K562 (cell line): ENCODE measurements around the gene ACOT7. TPM values are rescaled to one million over a fixed set of nuclear protein-coding genes. Genes with fewer than 3 reads are reported as not detected.
A peak's percentile ranks its signal among the peaks of the same experiment; 100 is the strongest.

Experiments
- ATAC-seq: fragments of 200-7000 bp; cut with Tn5 transposase; 3 replicates; pipeline ENCODE4 v1.9.1; 2020; ENCODE audit warnings: moderate library complexity
- BruUV-seq: library from RNA; stranded (reverse); fragments of 400-500 nt; replicated peaks from 2 replicates; lab custom pipeline; 2021; lab: Mats Ljungman, UMichigan
- CTCF ChIA-PET: fragments of 300-600 bp; formaldehyde crosslinking; extraction: SDS; loops from one replicate; lab custom pipeline; 2021; ENCODE audit warnings: low intra/inter-chr PET ratio; lab: Yijun Ruan, JAX
- POLR2A ChIA-PET: fragments of 300-600, 350-650 bp; sonication (Branson Sonifier 250); formaldehyde crosslinking; extraction: SDS; loops from one replicate; lab custom pipeline; 2021; ENCODE audit warnings: antibody characterized with exemption, inconsistent platforms; lab: Yijun Ruan, JAX
- DNase-seq, 4 experiments: peaks; one replicate each; pipeline versions ENCODE4 v3.0.0 to v3.0.0-alpha.2; 2011 to 2018; ENCODE audit warnings: low spot score in 3 of 4, mixed read lengths in 3 of 4; ENCODE audit errors: extremely low read depth in 1 of 4
- FAIRE-seq: peaks from 2 replicates; lab custom pipeline; 2011; peaks lifted over from hg19 to GRCh38; lab: Jason Lieb, UNC
- H2AFZ ChIP-seq: 2 replicates; pipeline ENCODE4 v1.6.0; 2011; ENCODE audit warnings: low read depth, low read length, control low read depth, inconsistent platforms
- H3K27ac ChIP-seq: fragments of 200-600 bp; 3 replicates; pipeline ENCODE4 v1.8.0; 2011; ENCODE audit warnings: low read depth, mild to moderate bottlenecking, control low read depth, inconsistent platforms, low read length, moderate library complexity, mixed read lengths; ENCODE audit errors: extremely low read depth
- H3K27me3 ChIP-seq, 2 experiments: fragments of 300-600 bp in 1 of 2; 2 replicates in 1 of 2; 3 replicates in 1 of 2; pipeline versions ENCODE4 v1.6.0 to v1.8.0; 2011; ENCODE audit warnings: inconsistent platforms in 2 of 2, low read length in 2 of 2, mild to moderate bottlenecking in 1 of 2, mixed read lengths in 1 of 2, moderate library complexity in 1 of 2; ENCODE audit not compliant: control insufficient read depth in 2 of 2, insufficient read depth in 2 of 2
- H3K36me3 ChIP-seq: fragments of 300-600 bp; 3 replicates; pipeline ENCODE4 v1.8.0; 2011; ENCODE audit warnings: mild to moderate bottlenecking, low read length, inconsistent platforms; ENCODE audit not compliant: control insufficient read depth, insufficient read depth
- H3K4me1 ChIP-seq, 2 experiments: fragments of 200-600 bp in 1 of 2; replicated peaks in 1 of 2; 2 replicates in 1 of 2; 3 replicates in 1 of 2; pipeline versions ENCODE4 v1.5.1 to v1.8.0; 2011; ENCODE audit warnings: inconsistent platforms in 2 of 2, low read length in 2 of 2, mild to moderate bottlenecking in 1 of 2, mixed read lengths in 1 of 2, moderate library complexity in 1 of 2; ENCODE audit not compliant: control insufficient read depth in 2 of 2, insufficient read depth in 2 of 2
- H3K4me2 ChIP-seq: 2 replicates; pipeline ENCODE4 v1.6.1; 2011; ENCODE audit warnings: low read length, control low read depth, inconsistent platforms, mixed read lengths; ENCODE audit not compliant: insufficient read depth
- H3K4me3 ChIP-seq: fragments of 200-600 bp; sonication (generic), shearing (Covaris generic); 2 replicates; pipeline ENCODE4 v1.5.1; 2016; ENCODE audit warnings: control low read depth, inconsistent platforms
- H3K79me2 ChIP-seq: fragments of 200-600 bp; 3 replicates; pipeline ENCODE4 v1.8.0; 2011; ENCODE audit warnings: low read length, inconsistent platforms; ENCODE audit not compliant: control insufficient read depth, insufficient read depth
- H3K9ac ChIP-seq, 2 experiments: 2 replicates each; pipeline versions ENCODE4 v1.6.0 to v1.6.1; 2011; ENCODE audit warnings: low read depth in 2 of 2, low read length in 2 of 2, control low read depth in 1 of 2, inconsistent platforms in 1 of 2, mild to moderate bottlenecking in 1 of 2, mixed read lengths in 1 of 2; ENCODE audit not compliant: insufficient read depth in 1 of 2
- H3K9me1 ChIP-seq: one replicate; pipeline ENCODE4 v1.6.0; 2011; ENCODE audit warnings: inconsistent platforms, mild to moderate bottlenecking, low read length, moderate library complexity; ENCODE audit not compliant: control insufficient read depth, insufficient read depth
- H3K9me3 ChIP-seq: replicated peaks from 2 replicates; pipeline ENCODE4 v1.5.1; 2011; ENCODE audit warnings: low read depth, low read length, inconsistent platforms; ENCODE audit not compliant: control insufficient read depth, insufficient read depth
- H4K20me1 ChIP-seq: replicated peaks from 2 replicates; pipeline ENCODE4 v1.6.1; 2011; ENCODE audit warnings: low read length, inconsistent platforms, mixed read lengths; ENCODE audit not compliant: control insufficient read depth, insufficient read depth
- ARHGAP35 ChIP-seq: fragments of 450-650 bp; IDR thresholded peaks from 2 replicates; pipeline ENCODE4 v1.6.1; 2018; ENCODE audit not compliant: partially characterized antibody
- ARID3A ChIP-seq: IDR thresholded peaks from 2 replicates; pipeline ENCODE4 v1.6.1; 2012; ENCODE audit warnings: low read depth, low read length, improper control_type of control experiment, borderline replicate concordance
- EGR1 ChIP-seq: fragments of 450-650 bp; conservative IDR thresholded peaks from 2 replicates; pipeline ENCODE4 v1.6.1; 2017; ENCODE audit warnings: mild to moderate bottlenecking
- GATAD2A ChIP-seq: fragments of 450-650 bp; IDR thresholded peaks from 2 replicates; pipeline ENCODE4 v1.6.1; 2017
- KLF1 ChIP-seq: fragments of 450-650 bp; IDR thresholded peaks from 2 replicates; pipeline ENCODE4 v1.6.1; 2016; ENCODE audit warnings: missing genetic modification characterization, missing compliant biosample characterization
- MECOM ChIP-seq: fragments of 250-450 bp; sonication (Bioruptor Pico); IDR thresholded peaks from 2 replicates; pipeline ENCODE4 v1.8.0; 2022; ENCODE audit warnings: inconsistent platforms
- MTA1 ChIP-seq: fragments of 450-650 bp; IDR thresholded peaks from 2 replicates; pipeline ENCODE4 v1.6.1; 2017; ENCODE audit warnings: borderline replicate concordance
- NFXL1 ChIP-seq: fragments of 450-650 bp; formaldehyde crosslinking; IDR thresholded peaks from 2 replicates; pipeline ENCODE4 v1.4.0; 2021; ENCODE audit warnings: mild to moderate bottlenecking
- NR2C2 ChIP-seq, 2 experiments: fragments of 200-800 bp in 1 of 2; sonication (Bioruptor generic) in 1 of 2; sonication (generic) in 1 of 2; formaldehyde crosslinking in 1 of 2; IDR thresholded peaks; 2 replicates each; pipeline versions ENCODE4 v1.6.1 to v1.8.0; 2016 to 2022; ENCODE audit warnings: mild to moderate bottlenecking in 1 of 2, missing compliant biosample characterization in 1 of 2, missing genetic modification characterization in 1 of 2, missing genetic modification reagents in 1 of 2
- SIN3A ChIP-seq, 2 experiments: fragments of 150-350 bp in 1 of 2; IDR thresholded peaks; 2 replicates each; pipeline ENCODE4 v1.6.1; 2011 to 2016; ENCODE audit warnings: borderline replicate concordance in 2 of 2, low read depth in 2 of 2, low read length in 2 of 2, mild to moderate bottlenecking in 2 of 2, moderate library complexity in 2 of 2; ENCODE audit not compliant: control insufficient read depth in 1 of 2
- TGIF2 ChIP-seq: sonication (generic); formaldehyde crosslinking; IDR thresholded peaks from 2 replicates; pipeline ENCODE4 v1.8.1; 2022; ENCODE audit warnings: mild to moderate bottlenecking, missing genetic modification reagents, moderate library complexity
- THRAP3 ChIP-seq: fragments of 450-650 bp; IDR thresholded peaks from 2 replicates; pipeline ENCODE4 v1.6.1; 2016; ENCODE audit warnings: mild to moderate bottlenecking, inconsistent platforms, borderline replicate concordance
- U2AF2 ChIP-seq: fragments of 200-400 bp; formaldehyde crosslinking; optimal IDR thresholded peaks from 2 replicates; pipeline ENCODE3; 2017; ENCODE audit warnings: low read depth, mild to moderate bottlenecking, low read length
- XRCC5 ChIP-seq: fragments of 200-400 bp; formaldehyde crosslinking; IDR thresholded peaks from 2 replicates; pipeline ENCODE4 v1.6.1; 2017; ENCODE audit warnings: low read depth, mild to moderate bottlenecking, low read length
- ZNF274 ChIP-seq: IDR thresholded peaks from 2 replicates; pipeline ENCODE4 v1.6.1; 2011; ENCODE audit warnings: low read depth, mild to moderate bottlenecking, low read length, moderate library complexity, borderline replicate concordance
- ZNF766 ChIP-seq: fragments of 200-800 bp; sonication (Bioruptor generic); conservative IDR thresholded peaks from 2 replicates; pipeline ENCODE4 v1.6.1; 2016; ENCODE audit warnings: missing genetic modification characterization, missing compliant biosample characterization
- WGBS: fragments of 100-300 bp; shearing (Covaris generic); methylation state at CpG from one replicate; pipeline ENCODE4 v1.1.6; 2016; ENCODE audit warnings: low coverage, mixed read lengths; ENCODE audit not compliant: insufficient coverage; ENCODE audit errors: missing lambda C conversion rate; 5-methylcytosine and 5-hydroxymethylcytosine counted together
- in situ Hi-C: fragments of 300-500 bp; cut with MboI; formaldehyde crosslinking; loops from 4 replicates; pipeline ENCODE4 v1.15.0; 2018; ENCODE audit warnings: inconsistent platforms, mixed read lengths
- intact Hi-C: fragments of 100-400 bp; cut with micrococcal nuclease; formaldehyde crosslinking; loops from 2 replicates; pipeline ENCODE4 v1.14.2; 2022
- polyA plus RNA-seq, 8 experiments: library from polyadenylated mRNA; depleted of rRNA in 4 of 8; stranded (reverse) in 5 of 8; unstranded in 3 of 8; fragments of >200 nt; fragmentation: Nextera tagmentation in 2 of 8; fragmentation: Illumina TruSeq in 1 of 8; extraction: Ambion mirVana in 2 of 8; extraction: Trizol in 1 of 8; gene quantifications; 2 replicates each; pipeline versions ENCODE4 v1.2.1 to v1.2.3, GENCODE V29; 2011 to 2014; ENCODE audit warnings: inconsistent platforms in 1 of 8, missing spikeins in 1 of 8
- total RNA-seq, 7 experiments: library from RNA; depleted of rRNA in 6 of 7; stranded (reverse); fragments of >200 nt in 6 of 7; fragmentation: Illumina TruSeq in 2 of 7; extraction: Trizol in 2 of 7; gene quantifications; 2 replicates each; pipeline versions ENCODE4 v1.2.1 to v1.2.3, GENCODE V29; 2011 to 2021; ENCODE audit warnings: low replicate concordance in 1 of 7
- TF ChIP-seq, protein P1 (sequence below): sonication (generic); formaldehyde crosslinking; IDR thresholded peaks from 2 replicates; pipeline ENCODE4 v1.8.1; 2023; ENCODE audit warnings: mild to moderate bottlenecking, missing genetic modification reagents

ACOT7 gene
- total and polyA plus RNA-seq, 9 of the 15 experiments (the other 6 are each of a cell fraction or from before 2014, with no cell fraction given) = 7.0 to 92.6 (median 37.2) TPM

GRCh38 chr1:6313393-6314200 lies 80.0 kb downstream of the ACOT7 start:
- H3K4me1 ChIP-seq = peaks cover 11 to 32% of the 10 kb centered on the region in 2 experiments
- no peak overlapping the region; the same call in 1 of the 2 replicates for H3K4me2 ChIP-seq
- no peaks in the 10 kb centered on the region for H3K27me3 ChIP-seq
- no peaks in the 10 kb centered on the region for H3K79me2 ChIP-seq
- H3K9me1 ChIP-seq = peaks cover 5% of the 10 kb centered on the region
- POLR2A ChIA-PET = interaction anchor here (0.6 to 1.2 kb wide), 3 partner anchors 17 to 185 kb away, joined by 4 to 5 read pairs (median 4); no protein-coding TSS in a partner anchor
- in situ Hi-C loops (no loop called here), intact Hi-C loops (no loop called here)
- peak; percentile 14 to 61 (median 46) for DNase-seq
- no peak overlapping the region for H3K27ac ChIP-seq
- no peaks in the 10 kb centered on the region; the same call in 1 of the 2 replicates for H4K20me1 ChIP-seq
- H3K9me3 ChIP-seq = 0 out of 2 replicates have a peak, but pooled peaks cover 2% of the 10 kb centered on the region
- CTCF ChIA-PET = no interaction called here
- peaks cover 10% of the 10 kb centered on the region; the same call in 1 of the 3 replicates for H3K36me3 ChIP-seq
- no peak overlapping the region for H3K4me3 ChIP-seq
- WGBS = 48% methylated on average over 18 of the region's 18 CpGs
- no peak for FAIRE-seq
- BruUV-seq = no TSS peak
- peak; percentile 39; the same call in 2 of the 3 replicates for ATAC-seq
- H3K9ac ChIP-seq = peak overlapping the region in 1 of 2 experiments; percentile 70; a peak in 2 of 4 replicates
- no peak overlapping the region for H2AFZ ChIP-seq
- TF ChIP-seq MECOM (CRISPR knock-in tag) (peak; percentile 94), SIN3A (IDR thresholded peaks at IDR 0.05; ENCODE audit: borderline replicate concordance in 2 of 2, control insufficient read depth in 1 of 2, low read depth in 2 of 2, low read length in 2 of 2) (no peak), NR2C2 (CRISPR knock-in tag; IDR thresholded peaks at IDR 0.05) (0 out of 2 replicates have a peak, but pooled peaks have one; percentile 17), NR2C2 (tag; IDR thresholded peaks at IDR 0.05) (no peak), ZNF274 (no peak), THRAP3 (no peak), TGIF2 (CRISPR knock-in tag) (no peak), GATAD2A (no peak), U2AF2 (no peak), XRCC5 (no peak), KLF1 (no peak), EGR1 (peak; percentile 23; the same call in 1 of the 2 replicates), ARID3A (no peak), ARHGAP35 (no peak), NFXL1 (CRISPR knock-in tag) (no peak), ZNF766 (CRISPR knock-in tag) (peak; percentile 83), MTA1 (no peak)
- TF ChIP-seq, protein P1, sequence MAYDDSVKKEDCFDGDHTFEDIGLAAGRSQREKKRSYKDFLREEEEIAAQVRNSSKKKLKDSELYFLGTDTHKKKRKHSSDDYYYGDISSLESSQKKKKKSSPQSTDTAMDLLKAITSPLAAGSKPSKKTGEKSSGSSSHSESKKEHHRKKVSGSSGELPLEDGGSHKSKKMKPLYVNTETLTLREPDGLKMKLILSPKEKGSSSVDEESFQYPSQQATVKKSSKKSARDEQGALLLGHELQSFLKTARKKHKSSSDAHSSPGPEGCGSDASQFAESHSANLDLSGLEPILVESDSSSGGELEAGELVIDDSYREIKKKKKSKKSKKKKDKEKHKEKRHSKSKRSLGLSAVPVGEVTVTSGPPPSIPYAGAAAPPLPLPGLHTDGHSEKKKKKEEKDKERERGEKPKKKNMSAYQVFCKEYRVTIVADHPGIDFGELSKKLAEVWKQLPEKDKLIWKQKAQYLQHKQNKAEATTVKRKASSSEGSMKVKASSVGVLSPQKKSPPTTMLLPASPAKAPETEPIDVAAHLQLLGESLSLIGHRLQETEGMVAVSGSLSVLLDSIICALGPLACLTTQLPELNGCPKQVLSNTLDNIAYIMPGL (CRISPR knock-in tag) = no peak
